MCF 10A (cell line): ENCODE results near the gene ACOT9. TPM values are rescaled to one million over a fixed set of nuclear protein-coding genes. Genes with fewer than 3 reads are reported as not detected.

Experiments used
- BruUV-seq: library from RNA; stranded (reverse); fragments of 400-500 nt; replicated peaks from 2 replicates; lab custom pipeline; 2021; lab: Mats Ljungman, UMichigan
- CTCF ChIA-PET: fragments of 300-600 bp; sonication (Branson Sonifier 250); formaldehyde crosslinking; extraction: SDS; loops from one replicate; lab custom pipeline; 2021; ENCODE audit warnings: antibody characterized with exemption, inconsistent platforms; lab: Yijun Ruan, JAX
- POLR2A ChIA-PET: fragments of 300-600, 350-650 bp; sonication (Branson Sonifier 250); formaldehyde crosslinking; extraction: SDS; loops from one replicate; lab custom pipeline; 2020; ENCODE audit warnings: antibody characterized with exemption, inconsistent platforms; lab: Yijun Ruan, JAX
- DNase-seq: peaks from one replicate; pipeline ENCODE4 v3.0.0-alpha.2; 2018; ENCODE audit not compliant: unreplicated experiment
- H3K27ac Mint-ChIP-seq: one replicate; pipeline ENCODE4 v1.8.0; 2022; ENCODE audit warnings: mild to moderate bottlenecking, low read depth, mixed read lengths; ENCODE audit not compliant: unreplicated experiment
- H3K27me3 Mint-ChIP-seq: one replicate; pipeline ENCODE4 v1.8.0; 2022; ENCODE audit warnings: mixed read lengths; ENCODE audit not compliant: insufficient read depth, unreplicated experiment
- H3K36me3 Mint-ChIP-seq: one replicate; pipeline ENCODE4 v1.8.0; 2022; ENCODE audit warnings: mild to moderate bottlenecking, moderate library complexity, mixed read lengths; ENCODE audit not compliant: insufficient read depth, unreplicated experiment
- H3K4me1 Mint-ChIP-seq: one replicate; pipeline ENCODE4 v1.8.0; 2022; ENCODE audit warnings: mixed read lengths; ENCODE audit not compliant: insufficient read depth, unreplicated experiment
- H3K4me3 Mint-ChIP-seq: one replicate; pipeline ENCODE4 v1.8.0; 2022; ENCODE audit warnings: mild to moderate bottlenecking, moderate library complexity, mixed read lengths; ENCODE audit not compliant: unreplicated experiment
- H3K9me3 Mint-ChIP-seq: one replicate; pipeline ENCODE4 v1.8.0; 2022; ENCODE audit warnings: mixed read lengths; ENCODE audit not compliant: unreplicated experiment
- intact Hi-C: fragments of 100-400 bp; cut with micrococcal nuclease; formaldehyde crosslinking; loops from 2 replicates; pipeline ENCODE4 v1.14.1; 2022
- total RNA-seq: library from RNA; stranded (reverse); gene quantifications from 2 replicates; pipeline ENCODE4 v1.2.3, GENCODE V29; 2022
- TF ChIP-seq, protein P1 (sequence below): fragments of 200-600 bp; IDR thresholded peaks from one replicate; pipeline ENCODE4 v1.8.0; 2022; ENCODE audit warnings: antibody characterized with exemption, mild to moderate bottlenecking; ENCODE audit not compliant: unreplicated experiment

Gene ACOT9
- total RNA-seq, 1 experiment from 2014 or later: 83.9 TPM

DNA sequence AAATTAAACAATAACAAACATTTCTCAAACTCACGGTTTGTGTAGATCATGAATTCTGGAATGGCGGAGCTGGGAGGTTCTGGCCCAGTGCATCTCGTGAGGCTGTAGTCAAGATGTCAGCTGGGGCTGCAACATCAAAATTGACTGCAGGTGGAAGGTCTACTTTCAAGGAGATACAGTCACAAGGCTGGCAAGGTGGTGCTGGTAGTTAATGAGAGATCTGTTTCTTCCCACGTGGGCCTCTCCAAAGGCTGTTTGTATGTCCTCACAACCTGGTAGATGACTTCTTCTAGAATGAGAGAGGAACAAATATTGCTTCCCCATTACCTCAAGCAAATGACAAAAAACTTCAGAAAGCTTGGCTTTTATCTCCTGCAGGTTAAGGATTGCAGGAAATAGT, 83.7 kb downstream of the ACOT9 start:
- BruUV-seq: no TSS peak
- TF ChIP-seq, protein P1, sequence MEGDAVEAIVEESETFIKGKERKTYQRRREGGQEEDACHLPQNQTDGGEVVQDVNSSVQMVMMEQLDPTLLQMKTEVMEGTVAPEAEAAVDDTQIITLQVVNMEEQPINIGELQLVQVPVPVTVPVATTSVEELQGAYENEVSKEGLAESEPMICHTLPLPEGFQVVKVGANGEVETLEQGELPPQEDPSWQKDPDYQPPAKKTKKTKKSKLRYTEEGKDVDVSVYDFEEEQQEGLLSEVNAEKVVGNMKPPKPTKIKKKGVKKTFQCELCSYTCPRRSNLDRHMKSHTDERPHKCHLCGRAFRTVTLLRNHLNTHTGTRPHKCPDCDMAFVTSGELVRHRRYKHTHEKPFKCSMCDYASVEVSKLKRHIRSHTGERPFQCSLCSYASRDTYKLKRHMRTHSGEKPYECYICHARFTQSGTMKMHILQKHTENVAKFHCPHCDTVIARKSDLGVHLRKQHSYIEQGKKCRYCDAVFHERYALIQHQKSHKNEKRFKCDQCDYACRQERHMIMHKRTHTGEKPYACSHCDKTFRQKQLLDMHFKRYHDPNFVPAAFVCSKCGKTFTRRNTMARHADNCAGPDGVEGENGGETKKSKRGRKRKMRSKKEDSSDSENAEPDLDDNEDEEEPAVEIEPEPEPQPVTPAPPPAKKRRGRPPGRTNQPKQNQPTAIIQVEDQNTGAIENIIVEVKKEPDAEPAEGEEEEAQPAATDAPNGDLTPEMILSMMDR: no peak
- Mint-ChIP-seq H3K27me3 (peaks cover 64% of the 10 kb centered on the region), H3K27ac (no peak overlapping the region), H3K36me3 (no peaks in the 10 kb centered on the region), H3K4me3 (no peak overlapping the region), H3K9me3 (no peaks in the 10 kb centered on the region), H3K4me1 (peaks cover 7% of the 10 kb centered on the region)
- ChIA-PET CTCF (interaction anchor here (0.6 kb wide), 1 partner anchor 1465 kb away, joined by 3 read pairs; no protein-coding TSS in a partner anchor), POLR2A (no interaction called here)
- DNase-seq: no peak
- intact Hi-C loops: no loop called here

GRCh38 chrX:23656684-23657083, 86.4 kb downstream of the ACOT9 start:
- TF ChIP-seq, protein P1: no peak
- Mint-ChIP-seq H3K4me1 (peaks cover 7% of the 10 kb centered on the region), H3K27ac (no peak overlapping the region), H3K4me3 (no peak overlapping the region), H3K9me3 (no peaks in the 10 kb centered on the region), H3K36me3 (no peaks in the 10 kb centered on the region), H3K27me3 (peaks cover 71% of the 10 kb centered on the region)
- DNase-seq: no peak
- ChIA-PET POLR2A (no interaction called here), CTCF (no interaction called here)
- no TSS peak for BruUV-seq
- intact Hi-C loops: no loop called here

GRCh38 chrX:23656091-23656490, 87.0 kb downstream of the ACOT9 start:
- Mint-ChIP-seq H3K9me3 (no peaks in the 10 kb centered on the region), H3K27me3 (peaks cover 65% of the 10 kb centered on the region), H3K36me3 (no peaks in the 10 kb centered on the region), H3K4me3 (no peak overlapping the region), H3K4me1 (peaks cover 7% of the 10 kb centered on the region), H3K27ac (no peak overlapping the region)
- intact Hi-C loops: no loop called here
- DNase-seq: peak; percentile 13
- TF ChIP-seq, protein P1: no peak
- CTCF ChIA-PET: no interaction called here
- POLR2A ChIA-PET: interaction anchor here (0.6 kb wide), 1 partner anchor 12 kb away, joined by 3 read pairs; no protein-coding TSS in a partner anchor
- no TSS peak for BruUV-seq

Other genes starting within 250 kb of the ACOT9 start
- gene PRDX4, start 75.8 kb downstream of the ACOT9 start, total RNA-seq: 134 and 157 TPM in 2 replicates
- 582 and 687 TPM in 2 replicates for gene SAT1, start 39.9 kb upstream of the ACOT9 start, total RNA-seq
- 35.9 and 37.2 TPM in 2 replicates for gene APOO, start 164.7 kb upstream of the ACOT9 start, total RNA-seq
- gene CXorf58, start 164.7 kb upstream of the ACOT9 start, total RNA-seq: not detected in 2 replicates